HL-60 (cell line): ENCODE data around the gene SLC17A8.

Experiments used
- DNase-seq, 2 experiments: peaks; one replicate each; pipeline ENCODE4 v3.0.0-alpha.2; 2010 to 2020; ENCODE audit warnings: low read depth in 1 of 2, low spot score in 1 of 2
- H3K27ac ChIP-seq: fragments of 250-450 bp; sonication (Bioruptor Pico); replicated peaks from 2 replicates; pipeline ENCODE4 v1.5.1; 2020; ENCODE audit warnings: mild to moderate bottlenecking, moderate library complexity
- H3K27me3 ChIP-seq: fragments of 250-450 bp; sonication (Bioruptor Pico); 2 replicates; pipeline ENCODE4 v1.5.1; 2021; ENCODE audit warnings: mild to moderate bottlenecking, moderate library complexity; ENCODE audit not compliant: insufficient read depth, poor library complexity, severe bottlenecking
- H3K4me3 ChIP-seq: replicated peaks from 2 replicates; pipeline ENCODE4 v1.5.1; 2011; ENCODE audit warnings: mild to moderate bottlenecking, control low read depth, low read length; ENCODE audit not compliant: insufficient read depth
- GABPA ChIP-seq: IDR thresholded peaks from 2 replicates; pipeline ENCODE4 v1.6.1; 2012; ENCODE audit warnings: low read depth
- POLR2AphosphoS5 ChIP-seq: IDR thresholded peaks from 2 replicates; pipeline ENCODE4 v1.6.1; 2012; ENCODE audit warnings: low read depth
- SPI1 ChIP-seq: IDR thresholded peaks from 2 replicates; pipeline ENCODE4 v1.6.1; 2012; ENCODE audit warnings: low read depth, mild to moderate bottlenecking, borderline replicate concordance
- TF ChIP-seq, protein P1 (sequence below): IDR thresholded peaks from one replicate; pipeline ENCODE4 v1.5.1; 2011; ENCODE audit warnings: low read length, control low read depth, inconsistent platforms; ENCODE audit not compliant: insufficient read depth
- TF ChIP-seq, protein P2 (sequence below): IDR thresholded peaks from 2 replicates; pipeline ENCODE4 v1.6.1; 2012; ENCODE audit warnings: low read depth; ENCODE audit not compliant: insufficient replicate concordance

SLC17A8 gene

GRCh38 chr12:100447381-100447780 lies 90.5 kb downstream of the SLC17A8 start:
- no peak overlapping the region for H3K27ac ChIP-seq
- H3K27me3 ChIP-seq, result peaks cover 2% of the 10 kb centered on the region
- TF ChIP-seq, protein P1, sequence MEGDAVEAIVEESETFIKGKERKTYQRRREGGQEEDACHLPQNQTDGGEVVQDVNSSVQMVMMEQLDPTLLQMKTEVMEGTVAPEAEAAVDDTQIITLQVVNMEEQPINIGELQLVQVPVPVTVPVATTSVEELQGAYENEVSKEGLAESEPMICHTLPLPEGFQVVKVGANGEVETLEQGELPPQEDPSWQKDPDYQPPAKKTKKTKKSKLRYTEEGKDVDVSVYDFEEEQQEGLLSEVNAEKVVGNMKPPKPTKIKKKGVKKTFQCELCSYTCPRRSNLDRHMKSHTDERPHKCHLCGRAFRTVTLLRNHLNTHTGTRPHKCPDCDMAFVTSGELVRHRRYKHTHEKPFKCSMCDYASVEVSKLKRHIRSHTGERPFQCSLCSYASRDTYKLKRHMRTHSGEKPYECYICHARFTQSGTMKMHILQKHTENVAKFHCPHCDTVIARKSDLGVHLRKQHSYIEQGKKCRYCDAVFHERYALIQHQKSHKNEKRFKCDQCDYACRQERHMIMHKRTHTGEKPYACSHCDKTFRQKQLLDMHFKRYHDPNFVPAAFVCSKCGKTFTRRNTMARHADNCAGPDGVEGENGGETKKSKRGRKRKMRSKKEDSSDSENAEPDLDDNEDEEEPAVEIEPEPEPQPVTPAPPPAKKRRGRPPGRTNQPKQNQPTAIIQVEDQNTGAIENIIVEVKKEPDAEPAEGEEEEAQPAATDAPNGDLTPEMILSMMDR, result no peak
- TF ChIP-seq, protein P2, sequence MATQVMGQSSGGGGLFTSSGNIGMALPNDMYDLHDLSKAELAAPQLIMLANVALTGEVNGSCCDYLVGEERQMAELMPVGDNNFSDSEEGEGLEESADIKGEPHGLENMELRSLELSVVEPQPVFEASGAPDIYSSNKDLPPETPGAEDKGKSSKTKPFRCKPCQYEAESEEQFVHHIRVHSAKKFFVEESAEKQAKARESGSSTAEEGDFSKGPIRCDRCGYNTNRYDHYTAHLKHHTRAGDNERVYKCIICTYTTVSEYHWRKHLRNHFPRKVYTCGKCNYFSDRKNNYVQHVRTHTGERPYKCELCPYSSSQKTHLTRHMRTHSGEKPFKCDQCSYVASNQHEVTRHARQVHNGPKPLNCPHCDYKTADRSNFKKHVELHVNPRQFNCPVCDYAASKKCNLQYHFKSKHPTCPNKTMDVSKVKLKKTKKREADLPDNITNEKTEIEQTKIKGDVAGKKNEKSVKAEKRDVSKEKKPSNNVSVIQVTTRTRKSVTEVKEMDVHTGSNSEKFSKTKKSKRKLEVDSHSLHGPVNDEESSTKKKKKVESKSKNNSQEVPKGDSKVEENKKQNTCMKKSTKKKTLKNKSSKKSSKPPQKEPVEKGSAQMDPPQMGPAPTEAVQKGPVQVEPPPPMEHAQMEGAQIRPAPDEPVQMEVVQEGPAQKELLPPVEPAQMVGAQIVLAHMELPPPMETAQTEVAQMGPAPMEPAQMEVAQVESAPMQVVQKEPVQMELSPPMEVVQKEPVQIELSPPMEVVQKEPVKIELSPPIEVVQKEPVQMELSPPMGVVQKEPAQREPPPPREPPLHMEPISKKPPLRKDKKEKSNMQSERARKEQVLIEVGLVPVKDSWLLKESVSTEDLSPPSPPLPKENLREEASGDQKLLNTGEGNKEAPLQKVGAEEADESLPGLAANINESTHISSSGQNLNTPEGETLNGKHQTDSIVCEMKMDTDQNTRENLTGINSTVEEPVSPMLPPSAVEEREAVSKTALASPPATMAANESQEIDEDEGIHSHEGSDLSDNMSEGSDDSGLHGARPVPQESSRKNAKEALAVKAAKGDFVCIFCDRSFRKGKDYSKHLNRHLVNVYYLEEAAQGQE, result no peak
- TF ChIP-seq POLR2AphosphoS5, result no peak
- no peak for TF ChIP-seq GABPA
- no peak for TF ChIP-seq SPI1
- no peak overlapping the region for H3K4me3 ChIP-seq
- no peak for DNase-seq

- TF ChIP-seq POLR2AphosphoS5 (no peak), SPI1 (no peak), GABPA (no peak)
- TF ChIP-seq, protein P1, result no peak
- TF ChIP-seq, protein P2, result no peak
- DNase-seq, result no peak
- Histone ChIP-seq H3K27ac (no peak overlapping the region), H3K4me3 (no peak overlapping the region), H3K27me3 (peaks cover 2% of the 10 kb centered on the region)
These were observed 91.8 kb downstream of the SLC17A8 start for GRCh38 chr12:100448656-100449055.

DNA sequence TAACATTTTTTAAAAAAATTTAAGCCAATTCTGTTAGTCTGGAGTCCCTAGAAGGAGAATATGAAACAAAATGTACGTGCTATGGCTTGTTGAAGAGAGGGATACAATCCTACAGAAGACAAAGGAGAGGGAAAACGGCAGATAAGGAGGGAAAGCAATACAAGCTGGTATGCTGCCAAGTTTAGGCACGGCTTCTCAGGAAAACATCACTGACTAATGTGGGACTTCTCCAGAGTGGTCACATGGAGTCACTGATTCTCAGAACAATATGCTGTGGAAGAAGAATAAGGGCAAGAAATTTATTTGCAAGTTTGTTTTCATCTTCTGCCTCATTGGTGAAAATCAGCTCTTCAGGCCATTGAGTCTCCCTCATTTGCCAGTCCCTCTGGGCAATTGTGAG lies 93.9 kb downstream of the SLC17A8 start:
- Histone ChIP-seq H3K27ac (no peak overlapping the region), H3K27me3 (peaks cover 2% of the 10 kb centered on the region), H3K4me3 (no peak overlapping the region)
- no peak for TF ChIP-seq GABPA
- TF ChIP-seq, protein P2, result no peak
- TF ChIP-seq SPI1, result no peak
- no peak for TF ChIP-seq POLR2AphosphoS5
- TF ChIP-seq, protein P1, result no peak
- no peak for DNase-seq
